Raji (cell line): ENCODE results near the gene PWWP2A.

Experiments
- POLR2A ChIP-seq: IDR thresholded peaks from 2 replicates; pipeline ENCODE4 v1.6.1; 2011; ENCODE audit warnings: low read depth, low read length, control low read depth; ENCODE audit not compliant: insufficient read depth

Gene PWWP2A

DNA sequence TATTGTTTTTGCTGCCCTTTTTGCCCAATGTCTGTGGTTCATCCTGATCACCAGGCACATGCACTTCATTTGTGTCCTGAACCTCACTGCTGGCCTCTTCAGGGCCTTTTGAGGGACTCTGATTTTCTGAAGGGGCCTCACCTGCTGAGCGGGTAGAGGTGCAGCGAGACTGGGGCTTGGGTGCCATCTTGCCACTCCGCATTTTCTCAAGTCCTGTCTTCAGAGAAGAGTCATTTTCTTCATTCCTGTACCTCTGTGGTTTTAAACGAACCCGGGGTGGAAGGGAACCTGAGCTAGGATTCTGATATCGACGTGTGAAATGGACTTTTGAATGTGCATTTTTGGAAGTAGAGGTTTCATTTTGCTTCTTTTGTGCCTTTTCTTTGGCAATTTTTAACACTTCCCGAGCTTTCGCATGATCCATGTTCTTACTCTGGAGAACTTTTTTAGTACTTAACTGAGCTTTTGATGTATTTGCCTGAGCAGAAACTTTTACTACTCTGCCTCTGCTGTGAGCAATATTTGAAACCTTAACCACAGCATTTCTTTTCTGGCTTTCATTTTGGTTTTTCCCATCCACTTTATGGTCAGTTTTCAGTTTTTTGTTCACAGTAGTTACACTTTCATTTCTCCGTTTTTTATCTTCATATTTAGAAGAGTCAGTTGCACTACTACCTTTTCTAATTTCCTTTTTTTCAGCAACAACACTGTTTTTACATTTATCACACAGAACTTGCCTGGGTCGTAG lies 26.1 kb downstream of the PWWP2A start:
- no peak for TF ChIP-seq POLR2A

DNA sequence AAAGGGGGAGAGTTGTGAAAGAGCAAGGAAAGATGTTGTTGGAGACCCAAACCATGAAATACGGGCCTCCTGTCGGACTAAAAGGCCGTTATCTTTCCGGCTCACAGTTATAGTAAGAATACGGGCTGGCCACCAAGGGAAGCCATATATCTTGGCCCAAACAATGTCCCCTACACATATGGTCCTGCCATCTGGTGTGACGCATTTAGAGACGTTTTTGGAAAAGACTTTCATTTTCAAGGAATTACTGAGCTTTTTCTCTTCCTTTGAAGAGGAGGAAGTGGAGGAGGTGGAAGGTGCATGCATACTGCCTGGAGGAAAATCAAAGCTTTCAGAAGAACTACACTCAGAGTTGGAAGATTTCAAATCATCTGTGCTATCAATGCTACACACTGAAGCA lies 26.7 kb downstream of the PWWP2A start:
- TF ChIP-seq POLR2A = no peak

DNA sequence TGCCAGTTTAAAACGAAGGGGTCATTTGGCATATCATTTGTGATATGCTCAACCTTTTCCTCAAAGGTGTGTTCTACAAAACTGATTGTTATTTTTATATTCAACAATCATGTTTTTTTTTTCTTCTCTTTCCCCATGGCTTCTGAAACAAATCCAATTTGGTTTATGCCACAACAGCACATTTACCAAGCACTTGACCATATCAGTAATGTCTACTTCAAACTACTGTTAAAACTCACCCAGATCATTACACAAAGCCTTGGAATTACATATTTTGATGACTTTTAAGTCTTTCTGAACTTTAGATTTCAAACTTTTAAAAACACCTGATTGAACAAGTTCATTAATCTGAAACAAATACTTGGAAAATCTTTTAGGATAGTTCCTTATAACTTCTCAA lies 29.2 kb downstream of the PWWP2A start:
- no peak for TF ChIP-seq POLR2A

DNA sequence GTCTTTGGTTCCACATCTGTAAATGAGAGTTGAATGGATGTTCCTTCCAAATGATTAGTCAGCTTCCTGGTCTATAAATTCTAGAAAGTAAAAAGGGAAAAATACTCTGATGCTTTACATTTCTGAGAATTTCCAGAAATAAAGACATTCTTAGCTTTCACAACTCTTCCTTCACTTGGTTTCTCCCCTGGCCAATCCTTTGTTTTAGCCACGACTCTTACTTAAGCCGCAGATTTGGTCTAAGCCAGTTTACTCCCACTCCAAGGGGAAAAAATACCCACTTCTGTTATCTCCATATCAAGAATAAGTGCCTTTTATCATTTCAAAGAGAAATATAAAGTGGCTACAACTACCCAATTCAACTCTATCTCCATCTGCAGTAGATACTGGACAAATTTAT lies 29.7 kb downstream of the PWWP2A start:
- no peak for TF ChIP-seq POLR2A

DNA sequence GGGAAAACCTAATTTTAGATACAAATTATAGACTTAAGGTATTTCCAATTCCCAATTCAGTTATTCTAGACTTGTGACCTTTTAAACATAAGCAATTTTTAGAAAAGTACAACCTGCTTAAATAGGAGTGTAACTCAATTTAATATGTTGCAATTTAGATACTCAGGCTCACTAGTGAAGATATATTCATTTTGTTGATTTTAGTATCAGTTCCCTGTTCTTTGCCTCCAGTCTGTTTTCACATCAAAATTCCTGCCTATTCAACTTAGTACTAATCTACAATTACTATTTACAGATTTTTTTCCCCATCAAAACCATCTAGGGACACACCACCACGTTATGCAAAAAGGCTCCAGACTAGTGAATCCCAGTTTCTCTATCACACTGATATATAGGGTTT lies 30.4 kb downstream of the PWWP2A start:
- no peak for TF ChIP-seq POLR2A

DNA sequence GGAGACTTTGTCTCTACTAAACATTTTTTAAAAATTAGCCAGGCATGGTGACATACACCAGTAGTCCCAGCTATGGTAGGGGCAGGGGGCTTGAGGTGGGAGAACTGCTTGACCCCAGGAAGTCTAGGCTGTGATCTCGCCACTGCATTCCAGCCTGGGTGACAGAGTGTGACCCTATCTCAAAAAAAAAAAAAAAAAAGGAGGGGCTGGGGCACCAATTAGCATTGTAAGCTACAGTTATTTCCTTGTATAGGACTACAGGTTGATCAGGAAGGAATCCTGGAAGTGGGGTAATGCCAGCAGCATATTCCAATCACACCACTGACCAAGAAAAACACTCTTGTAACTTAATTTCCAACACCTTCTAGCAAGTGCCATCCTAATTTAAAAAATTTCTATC lies 32.1 kb downstream of the PWWP2A start:
- TF ChIP-seq POLR2A = no peak

DNA sequence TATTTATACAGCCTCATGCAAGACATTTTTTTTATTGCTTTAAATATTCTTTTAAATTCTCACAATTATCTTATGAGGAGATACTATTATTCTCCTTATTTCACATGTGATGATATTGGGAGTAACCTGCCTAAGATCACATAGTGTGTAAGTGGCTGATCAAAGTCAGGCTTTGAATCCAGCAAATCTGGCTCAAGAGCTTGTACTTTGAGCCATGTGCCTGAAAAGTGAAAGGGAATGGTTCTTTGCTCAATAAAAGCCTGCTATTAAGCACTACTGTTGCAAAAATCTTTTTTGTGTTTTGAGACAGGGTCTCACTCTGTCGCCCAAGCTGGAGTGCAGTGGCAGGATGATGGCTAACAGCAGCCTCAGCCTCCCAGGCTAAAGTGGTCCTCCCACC lies 35.1 kb downstream of the PWWP2A start:
- no peak for TF ChIP-seq POLR2A

DNA sequence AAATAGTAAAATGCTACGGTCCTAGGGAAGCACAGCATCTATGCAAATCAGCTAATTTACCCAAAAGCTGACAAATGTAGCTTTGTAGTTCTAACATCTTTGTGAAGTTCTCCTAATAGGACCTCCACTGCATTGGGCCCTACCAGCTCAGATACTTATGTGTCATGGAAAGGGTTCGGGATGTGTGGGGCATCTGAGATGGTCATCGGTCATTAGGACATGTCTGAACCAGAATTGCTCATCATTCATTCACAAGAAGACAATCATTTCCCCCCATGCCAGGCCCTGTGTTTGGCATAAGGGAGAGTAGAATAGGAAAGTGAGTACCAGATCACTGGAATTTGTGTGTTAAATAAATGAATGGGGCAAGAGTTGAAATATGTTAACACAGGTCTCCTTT lies 35.7 kb downstream of the PWWP2A start:
- no peak for TF ChIP-seq POLR2A

DNA sequence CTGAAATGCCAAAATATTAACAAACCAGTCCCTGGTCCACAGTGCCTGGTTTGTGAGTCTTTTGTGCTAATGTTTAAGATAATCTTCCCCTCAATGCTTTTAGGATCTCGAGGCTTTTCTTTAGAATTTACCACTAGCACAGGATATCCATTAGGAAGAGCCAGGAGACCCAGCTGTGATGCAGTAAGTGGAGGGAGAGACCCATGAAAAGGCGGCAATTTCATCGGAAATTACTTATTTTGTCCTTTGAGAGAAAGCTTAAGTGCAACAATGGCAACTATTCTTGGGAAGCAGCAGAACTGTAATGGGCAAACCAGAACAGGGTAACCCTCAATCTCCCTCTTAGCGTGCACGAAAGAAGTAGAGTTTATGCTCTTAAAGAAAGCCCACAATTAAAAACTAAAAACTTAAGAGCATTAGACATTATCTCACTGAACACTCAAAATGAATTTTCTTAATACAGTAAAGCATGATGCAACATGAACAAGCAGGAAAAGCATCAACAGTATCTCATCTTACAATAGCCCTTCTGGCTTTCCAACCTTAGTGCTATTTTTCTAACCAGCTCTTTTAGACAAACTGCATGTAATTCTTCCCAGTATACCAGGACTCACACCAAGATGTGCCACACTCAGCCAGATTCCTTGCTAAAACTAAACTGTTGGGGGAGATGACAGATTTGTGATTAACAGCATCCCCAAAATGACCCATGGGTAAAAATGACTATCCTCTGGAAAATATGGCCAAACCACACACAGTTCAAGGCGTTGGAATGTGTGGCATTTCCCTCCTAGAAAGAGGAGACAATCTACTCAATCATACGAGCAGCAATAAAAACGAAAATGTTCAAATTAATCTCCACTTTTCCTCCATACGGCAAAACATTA lies 36.4 kb downstream of the PWWP2A start:
- no peak for TF ChIP-seq POLR2A

DNA sequence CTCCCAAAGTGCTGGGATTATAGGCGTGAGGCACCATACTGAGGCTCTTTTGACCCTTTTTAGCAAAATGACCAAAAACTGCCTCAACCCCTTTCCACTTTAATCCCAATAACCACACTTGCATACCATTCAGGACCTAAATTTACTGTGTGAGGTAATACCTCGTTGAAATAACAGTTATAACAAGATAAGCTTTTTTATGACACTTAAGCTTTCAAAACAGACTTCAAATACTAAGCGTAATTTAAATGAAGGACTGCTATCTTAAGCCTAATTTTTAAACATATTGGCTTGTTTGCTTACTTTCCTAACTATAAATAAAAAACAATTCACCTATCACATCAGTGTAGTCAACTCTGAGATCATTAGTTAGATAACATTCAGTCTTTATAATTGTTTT lies 37.8 kb downstream of the PWWP2A start:
- no peak for TF ChIP-seq POLR2A

DNA sequence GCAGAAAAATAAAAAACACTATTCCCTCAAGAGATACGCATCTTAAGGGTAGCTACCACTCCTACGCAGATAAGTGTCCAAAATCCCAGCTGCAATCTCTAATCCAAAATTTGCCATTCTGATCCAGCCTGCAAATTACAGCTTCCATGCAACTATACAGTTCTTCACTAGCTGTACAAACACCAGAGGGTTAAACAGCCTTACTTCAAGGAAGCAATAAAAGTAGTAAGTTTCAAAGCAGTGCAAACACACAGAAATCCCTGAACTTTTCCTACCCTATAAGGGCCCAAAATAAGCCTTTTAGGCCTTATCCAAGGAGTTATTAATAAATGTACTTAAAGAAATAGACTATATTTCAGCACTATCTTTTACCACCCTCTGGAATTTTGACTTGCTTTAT lies 39.5 kb downstream of the PWWP2A start:
- no peak for TF ChIP-seq POLR2A

DNA sequence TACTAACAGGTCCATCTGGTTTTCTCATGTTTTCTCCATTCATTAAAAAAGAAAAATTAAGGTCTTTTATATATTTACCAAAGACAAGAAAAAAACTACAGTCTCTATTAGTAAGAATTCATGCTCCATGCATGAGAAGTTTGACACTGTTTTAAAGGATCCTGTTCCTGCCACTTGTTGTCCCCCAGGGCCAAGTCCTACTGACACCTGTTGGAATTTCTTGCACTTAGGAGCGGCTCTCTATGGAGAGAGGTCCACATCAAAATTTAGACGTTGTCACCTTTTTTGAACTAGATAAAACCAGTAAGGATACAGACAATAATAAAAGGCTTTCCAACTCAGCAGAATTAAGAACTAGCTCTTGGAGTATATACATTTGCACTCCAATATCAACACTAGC lies 42.3 kb downstream of the PWWP2A start:
- TF ChIP-seq POLR2A = no peak

DNA sequence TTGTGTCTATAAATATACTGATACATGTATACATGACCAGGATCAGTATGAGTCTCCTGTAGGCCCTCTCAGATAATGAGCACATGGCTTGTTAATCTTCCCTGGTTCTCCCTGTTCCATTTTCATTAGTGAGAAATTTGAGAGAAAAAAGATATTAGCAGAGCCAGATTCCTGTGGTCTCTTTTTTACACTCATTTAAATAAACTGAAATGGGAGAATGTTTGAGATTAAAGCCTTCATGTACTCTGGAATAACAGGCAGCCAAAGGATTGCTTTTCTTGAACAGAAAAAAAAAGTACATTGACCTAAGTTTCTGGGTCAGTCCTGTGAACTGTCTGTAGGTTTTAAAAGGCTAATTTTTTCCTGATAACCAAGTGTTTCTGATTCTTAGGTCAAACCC lies 44.2 kb downstream of the PWWP2A start:
- TF ChIP-seq POLR2A = no peak

DNA sequence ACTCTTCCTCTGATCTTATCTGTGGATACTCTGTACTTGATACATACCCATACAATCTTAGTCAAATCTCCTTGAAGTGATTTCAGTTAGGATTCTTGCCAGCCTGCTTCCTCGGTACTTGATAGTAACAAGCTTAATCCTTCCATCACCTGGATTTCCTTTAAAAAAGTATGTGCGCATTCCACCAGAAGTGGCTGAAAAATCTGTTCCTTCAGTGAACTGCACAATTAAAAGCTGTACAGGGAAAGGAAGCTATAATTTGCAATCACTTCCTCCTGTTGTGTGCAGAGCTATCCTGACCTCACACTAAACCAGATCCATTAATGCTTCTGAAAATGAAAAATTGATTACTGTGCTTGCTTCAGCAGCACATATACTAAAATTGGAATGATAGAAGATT lies 47.3 kb downstream of the PWWP2A start:
- TF ChIP-seq POLR2A = no peak

DNA sequence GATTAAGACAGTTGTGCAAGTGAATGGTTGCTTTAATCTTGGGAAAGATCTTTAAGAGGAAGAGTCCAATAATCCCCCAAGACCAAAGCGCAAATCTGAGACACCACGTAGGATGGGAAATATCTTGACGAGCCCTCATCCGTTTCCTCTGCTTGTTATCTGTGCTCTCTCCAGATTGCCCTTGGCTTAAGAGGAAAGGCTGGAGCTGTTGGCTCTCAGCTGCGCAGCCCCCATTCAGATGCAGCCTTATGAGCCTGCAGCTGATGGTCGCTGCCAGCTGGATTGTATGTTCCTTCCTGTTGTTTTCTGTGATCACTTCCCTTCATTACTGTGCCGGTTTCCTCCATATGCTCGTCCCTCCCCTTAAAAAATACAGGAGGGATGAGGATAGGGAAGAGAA lies 47.7 kb downstream of the PWWP2A start:
- TF ChIP-seq POLR2A = no peak

DNA sequence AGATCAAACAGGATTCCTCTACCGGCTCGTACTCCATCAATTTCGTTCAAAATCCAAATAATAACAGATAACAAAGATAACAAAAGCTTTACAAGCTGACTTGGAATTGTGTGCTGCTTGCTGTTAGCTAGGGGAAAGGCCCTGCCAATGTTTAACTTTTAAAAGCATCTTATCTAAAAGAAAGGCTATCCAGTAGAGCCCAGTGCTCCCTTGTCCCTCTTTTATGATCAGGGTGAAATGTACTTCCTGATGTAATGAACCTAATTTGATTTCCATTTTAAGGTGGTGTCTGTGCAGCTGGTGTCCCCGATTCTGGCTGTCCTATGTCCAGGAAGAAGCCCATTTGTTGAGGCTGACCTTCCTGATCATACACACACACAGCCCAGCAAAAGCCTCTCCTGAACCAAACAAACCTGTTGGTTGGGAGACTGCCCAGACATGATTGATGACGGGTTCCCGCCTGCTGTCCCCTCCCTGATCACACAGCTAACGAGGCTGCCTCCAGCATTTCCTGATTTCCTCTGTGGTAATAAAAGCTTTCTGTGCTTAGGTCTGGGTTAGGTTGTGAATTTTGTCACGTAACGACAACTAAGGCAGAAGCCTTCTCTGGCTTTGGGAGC lies 54.1 kb downstream of the PWWP2A start:
- no peak for TF ChIP-seq POLR2A
